ENCODE measurements around the gene DMXL2.
"Not testable (repeated sequence)": the region's sequence is repeated elsewhere in the genome, so short reads cannot be mapped to it uniquely, and the experiment has no call there.

Gene DMXL2

DNA sequence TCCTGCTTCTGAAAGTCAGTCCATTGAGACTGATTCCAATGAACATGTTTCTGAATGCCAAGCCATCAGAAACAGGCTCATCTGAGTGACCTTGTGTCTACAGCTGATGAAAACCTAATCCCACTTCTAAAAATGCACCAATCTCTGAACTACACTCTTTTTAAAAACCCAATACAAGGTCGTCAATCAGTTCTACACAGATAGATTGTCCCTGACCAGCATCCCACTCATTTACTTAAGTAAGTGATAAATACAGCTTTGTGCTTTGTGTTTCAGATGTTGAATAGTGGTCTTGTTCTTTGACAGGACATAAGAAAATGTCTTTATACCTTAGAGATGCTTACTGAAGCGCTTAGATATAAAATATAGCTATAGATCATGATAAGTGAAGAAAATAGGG, 38.5 kb upstream of the DMXL2 start:
- Histone ChIP-seq H3K27ac (no peak overlapping the region), H3K9me3 (no peaks in the 10 kb centered on the region), H3K27me3 (no peaks in the 10 kb centered on the region), H3K4me3 (no peak overlapping the region), H3K4me1 (no peaks in the 10 kb centered on the region), H3K36me3 (no peaks in the 10 kb centered on the region)
- TF ChIP-seq, protein P1, sequence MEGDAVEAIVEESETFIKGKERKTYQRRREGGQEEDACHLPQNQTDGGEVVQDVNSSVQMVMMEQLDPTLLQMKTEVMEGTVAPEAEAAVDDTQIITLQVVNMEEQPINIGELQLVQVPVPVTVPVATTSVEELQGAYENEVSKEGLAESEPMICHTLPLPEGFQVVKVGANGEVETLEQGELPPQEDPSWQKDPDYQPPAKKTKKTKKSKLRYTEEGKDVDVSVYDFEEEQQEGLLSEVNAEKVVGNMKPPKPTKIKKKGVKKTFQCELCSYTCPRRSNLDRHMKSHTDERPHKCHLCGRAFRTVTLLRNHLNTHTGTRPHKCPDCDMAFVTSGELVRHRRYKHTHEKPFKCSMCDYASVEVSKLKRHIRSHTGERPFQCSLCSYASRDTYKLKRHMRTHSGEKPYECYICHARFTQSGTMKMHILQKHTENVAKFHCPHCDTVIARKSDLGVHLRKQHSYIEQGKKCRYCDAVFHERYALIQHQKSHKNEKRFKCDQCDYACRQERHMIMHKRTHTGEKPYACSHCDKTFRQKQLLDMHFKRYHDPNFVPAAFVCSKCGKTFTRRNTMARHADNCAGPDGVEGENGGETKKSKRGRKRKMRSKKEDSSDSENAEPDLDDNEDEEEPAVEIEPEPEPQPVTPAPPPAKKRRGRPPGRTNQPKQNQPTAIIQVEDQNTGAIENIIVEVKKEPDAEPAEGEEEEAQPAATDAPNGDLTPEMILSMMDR (IDR thresholded peaks at IDR 0.05): no peak
- no peak for DNase-seq
- intact Hi-C loops (cut with DNase I; ENCODE audit: low total_unique reads): no loop called here

DNA sequence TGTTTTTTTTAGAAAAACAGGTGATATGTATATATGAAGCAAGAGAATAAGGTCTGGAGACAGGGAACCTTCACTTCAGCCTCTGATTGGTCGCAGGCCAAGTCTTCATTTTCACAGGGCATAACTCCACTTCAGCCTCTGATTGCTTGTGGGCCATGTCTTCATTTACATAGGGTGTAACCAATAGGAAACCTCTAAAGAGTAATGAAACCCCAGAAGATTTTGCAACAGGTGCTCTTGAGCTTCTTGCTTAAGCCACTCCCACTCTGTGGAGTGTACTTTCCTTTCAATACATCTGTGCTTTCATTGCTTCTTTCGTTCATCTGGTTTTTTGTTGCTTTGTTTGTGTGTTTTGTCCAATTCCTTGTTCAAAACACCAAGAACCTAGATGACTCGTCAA, 36.1 kb upstream of the DMXL2 start:
- intact Hi-C loops (cut with DNase I; ENCODE audit: low total_unique reads): no loop called here
- TF ChIP-seq, protein P1 (IDR thresholded peaks at IDR 0.05): no peak
- no peaks in the 10 kb centered on the region for H3K4me1 ChIP-seq
- H3K36me3 ChIP-seq: no peaks in the 10 kb centered on the region
- H3K4me3 ChIP-seq: no peak overlapping the region
- no peaks in the 10 kb centered on the region for H3K9me3 ChIP-seq
- DNase-seq: no peak
- no peaks in the 10 kb centered on the region for H3K27me3 ChIP-seq
- no peak overlapping the region for H3K27ac ChIP-seq

DNA sequence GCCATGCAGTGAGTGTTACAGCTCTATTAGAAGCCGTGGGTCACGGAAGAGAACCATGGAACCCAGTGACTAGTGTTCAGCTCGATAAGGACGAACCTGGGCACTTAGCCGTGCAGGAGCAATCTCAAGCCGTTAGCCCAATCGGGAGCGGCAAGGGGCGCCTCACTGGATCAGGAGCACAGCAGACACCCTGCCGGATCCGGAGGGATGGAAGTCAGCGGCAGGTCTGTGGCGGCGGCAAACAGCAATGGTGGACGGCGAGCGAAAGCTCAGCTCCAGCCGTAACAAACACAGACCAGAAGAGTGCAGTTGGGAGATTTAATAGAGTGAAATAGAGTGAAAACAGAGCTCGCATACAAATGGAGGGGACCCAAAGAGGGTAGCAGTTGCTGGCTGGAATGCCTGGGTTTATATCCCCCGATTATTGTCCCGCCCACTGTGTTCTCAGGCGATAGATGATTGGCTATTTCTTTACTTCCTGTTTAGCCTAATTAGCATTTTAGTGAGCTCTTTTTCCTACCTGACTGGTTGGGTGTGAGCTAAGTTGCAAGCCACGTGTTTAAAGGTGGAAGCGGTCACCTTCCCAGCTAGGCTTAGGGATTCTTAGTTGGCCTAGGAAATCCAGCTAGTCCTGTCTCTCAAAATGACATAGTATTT, 33.0 kb upstream of the DMXL2 start:
- DNase-seq; H3K36me3 ChIP-seq; H3K4me3 ChIP-seq; H3K27ac ChIP-seq; H3K4me1 ChIP-seq; intact Hi-C loops (cut with DNase I; ENCODE audit: low total_unique reads); H3K27me3 ChIP-seq; H3K9me3 ChIP-seq: not testable (repeated sequence)

DNA sequence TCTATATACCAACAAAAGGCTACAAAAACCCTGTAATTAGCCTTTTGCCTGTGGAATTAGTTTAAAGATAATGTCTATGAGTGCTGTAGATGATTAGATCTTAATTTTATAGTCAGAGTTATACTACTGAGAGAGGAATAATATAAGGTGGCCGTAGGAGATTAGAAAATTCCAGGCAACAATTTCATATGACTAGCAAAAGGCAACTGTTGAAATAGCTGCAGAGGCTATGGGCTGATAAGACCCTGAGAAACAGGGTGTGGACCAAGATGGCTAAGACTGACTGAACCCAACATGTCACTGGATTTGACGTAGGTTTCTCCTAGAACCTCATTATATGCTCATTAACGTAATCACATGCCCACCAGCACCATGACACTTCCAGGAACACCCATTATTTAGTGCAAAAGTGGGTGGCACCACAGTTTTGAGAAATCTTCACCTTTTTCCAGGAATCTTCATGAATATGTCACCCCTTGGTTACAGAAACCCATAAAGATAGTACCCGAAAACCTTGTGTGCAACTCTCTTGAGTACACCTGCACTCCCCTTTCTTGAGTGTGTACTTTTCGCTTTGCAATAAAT, 29.6 kb upstream of the DMXL2 start:
- H3K36me3 ChIP-seq: no peaks in the 10 kb centered on the region

DNA sequence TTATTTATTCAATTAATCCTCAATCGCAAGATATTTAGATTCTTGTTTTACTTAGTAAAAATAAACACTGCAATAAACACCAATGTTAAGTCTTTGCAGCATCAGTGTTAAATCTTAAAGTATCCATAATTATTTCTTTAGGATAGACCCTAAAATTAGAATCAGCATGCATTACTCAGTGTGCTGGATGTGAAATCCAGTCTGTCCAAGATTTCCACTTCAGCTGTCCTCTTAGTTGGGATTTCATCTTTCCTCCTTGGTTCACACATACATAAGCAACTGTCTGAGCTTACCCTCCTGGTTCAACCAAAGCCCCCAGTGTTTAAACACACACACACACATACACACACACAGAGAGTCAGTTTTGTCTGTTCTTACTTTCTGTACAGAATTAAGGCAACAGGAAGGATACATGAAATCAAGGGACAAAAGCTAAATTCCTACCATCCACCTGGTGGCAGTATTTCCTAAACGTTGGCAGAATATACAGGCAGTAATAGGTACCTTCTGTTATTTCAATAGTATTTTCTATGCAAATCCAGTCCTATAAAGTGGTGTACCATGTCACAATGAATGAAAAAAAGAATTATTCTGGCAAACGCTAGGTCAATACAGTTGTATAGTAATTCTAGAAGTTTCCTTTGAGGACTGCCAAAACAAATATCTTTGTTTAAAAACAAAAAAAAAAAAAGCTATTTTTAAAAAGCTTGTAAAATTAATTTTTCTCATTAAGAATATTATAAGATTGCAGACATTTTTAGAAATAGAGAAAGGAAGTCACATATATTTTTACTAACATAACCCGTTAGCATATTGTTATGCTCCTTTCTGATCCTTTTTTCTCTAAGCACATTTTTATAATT, 27.3 kb upstream of the DMXL2 start:
- no peaks in the 10 kb centered on the region for H3K4me1 ChIP-seq

More for the DNA sequence above, 29.6 kb upstream of the DMXL2 start:
- Histone ChIP-seq H3K4me1 (no peaks in the 10 kb centered on the region), H3K27ac (no peak overlapping the region), H3K9me3 (no peaks in the 10 kb centered on the region), H3K27me3 (no peaks in the 10 kb centered on the region), H3K4me3 (no peak overlapping the region)
- intact Hi-C loops (cut with DNase I; ENCODE audit: low total_unique reads): no loop called here
- TF ChIP-seq, protein P1 (IDR thresholded peaks at IDR 0.05): no peak
- no peak for DNase-seq

DNA sequence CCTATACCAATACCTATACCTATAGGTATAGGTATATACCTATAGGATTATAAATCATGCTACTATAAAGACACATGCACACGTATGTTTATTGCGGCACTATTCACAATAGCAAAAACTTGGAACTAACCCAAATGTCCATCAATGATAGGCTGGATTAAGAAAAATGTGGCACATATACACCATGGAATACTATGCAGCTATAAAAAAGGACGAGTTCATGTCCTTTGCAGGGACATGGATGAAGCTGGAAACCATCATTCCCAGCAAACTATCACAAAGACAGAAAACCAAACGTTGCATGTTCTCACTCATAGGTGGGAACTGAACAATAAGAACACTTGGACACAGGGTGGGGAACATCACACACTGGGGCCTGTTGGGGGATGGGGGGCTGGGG, 26.1 kb upstream of the DMXL2 start:
- DNase-seq; H3K36me3 ChIP-seq; H3K4me1 ChIP-seq; H3K27me3 ChIP-seq; intact Hi-C loops (cut with DNase I; ENCODE audit: low total_unique reads); H3K27ac ChIP-seq; H3K9me3 ChIP-seq; H3K4me3 ChIP-seq: not testable (repeated sequence)

More for the DNA sequence above, 27.3 kb upstream of the DMXL2 start:
- no peaks in the 10 kb centered on the region for H3K27me3 ChIP-seq
- intact Hi-C loops (cut with DNase I; ENCODE audit: low total_unique reads): loop anchor here (2.0 kb wide), 1 partner anchor 127 kb away; no protein-coding TSS in a partner anchor
- no peak overlapping the region for H3K4me3 ChIP-seq
- TF ChIP-seq, protein P1 (IDR thresholded peaks at IDR 0.05): peak; percentile 68 to 76
- no peaks in the 10 kb centered on the region for H3K36me3 ChIP-seq
- H3K27ac ChIP-seq: no peak overlapping the region
- no peaks in the 10 kb centered on the region for H3K9me3 ChIP-seq
- peak in 1 of 2 donors; percentile 22 for DNase-seq

DNA sequence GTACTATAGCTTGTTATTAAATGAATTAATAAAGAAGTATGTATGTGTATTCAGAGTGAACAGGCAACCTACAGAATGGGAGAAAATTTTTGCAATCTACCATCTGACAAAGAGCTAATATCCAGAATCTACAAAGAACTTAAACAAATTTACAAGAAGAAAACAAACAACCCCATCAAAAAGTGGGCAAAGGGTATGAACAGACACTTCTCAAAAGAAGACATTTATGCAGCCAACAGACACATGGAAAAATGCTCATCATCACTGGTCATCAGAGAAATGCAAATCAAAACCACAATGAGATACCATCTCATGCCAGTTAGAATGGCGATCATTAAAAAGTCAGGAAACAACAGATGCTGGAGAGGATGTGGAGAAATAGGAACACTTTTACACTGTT, 25.5 kb upstream of the DMXL2 start:
- H3K27me3 ChIP-seq; H3K27ac ChIP-seq; H3K9me3 ChIP-seq; DNase-seq; H3K36me3 ChIP-seq; H3K4me3 ChIP-seq; intact Hi-C loops (cut with DNase I; ENCODE audit: low total_unique reads); H3K4me1 ChIP-seq: not testable (repeated sequence)
